GM12892 (cell line): ENCODE results near the gene NPAS2.

Experiments
- DNase-seq: peaks from one replicate; pipeline ENCODE4 v3.0.0; 2011; ENCODE audit not compliant: insufficient read length
- FAIRE-seq: peaks from 2 replicates; lab custom pipeline; 2011; peaks lifted over from hg19 to GRCh38; lab: Jason Lieb, UNC
- POLR2A ChIP-seq: IDR thresholded peaks from 2 replicates; pipeline ENCODE4 v1.6.1; 2011; ENCODE audit warnings: low read depth, low read length, control low read depth
- POLR2AphosphoS5 ChIP-seq: IDR thresholded peaks from 2 replicates; pipeline ENCODE4 v1.6.1; 2011; ENCODE audit warnings: low read depth, low read length, control low read depth
- TAF1 ChIP-seq: IDR thresholded peaks from 2 replicates; pipeline ENCODE4 v1.6.1; 2011; ENCODE audit warnings: low read depth, mild to moderate bottlenecking, control low read depth, low read length, borderline replicate concordance

The NPAS2 gene

GRCh38 chr2:101030866-101031554 lies 211.1 kb downstream of the NPAS2 start:
- FAIRE-seq = no peak
- DNase-seq = no peak
- TF ChIP-seq POLR2A = no peak
- TF ChIP-seq POLR2AphosphoS5 = no peak
- TF ChIP-seq TAF1 = no peak

GRCh38 chr2:101032084-101032776 lies 212.3 kb downstream of the NPAS2 start:
- no peak for FAIRE-seq
- TF ChIP-seq TAF1 = no peak
- TF ChIP-seq POLR2A = no peak
- no peak for TF ChIP-seq POLR2AphosphoS5
- no peak for DNase-seq

DNA sequence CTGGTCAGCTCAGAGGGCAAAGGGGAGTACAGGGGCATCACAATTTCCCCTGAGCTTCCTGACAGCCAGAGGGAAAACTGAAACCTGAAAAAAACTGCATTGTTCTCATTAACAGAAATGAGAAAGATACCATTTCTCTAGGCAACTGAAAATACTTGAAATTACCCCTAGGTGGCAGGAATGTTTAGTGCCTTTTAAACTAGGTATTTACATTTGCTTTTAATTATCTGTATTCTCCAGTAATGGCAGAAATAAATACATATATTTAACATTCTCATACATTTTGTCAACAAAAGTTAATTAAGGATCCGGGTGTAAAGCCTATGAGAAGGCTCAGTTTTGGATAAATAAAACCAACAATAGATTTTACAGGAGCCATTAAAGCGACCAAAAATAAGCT lies 216.6 kb downstream of the NPAS2 start:
- no peak for DNase-seq
- TF ChIP-seq POLR2A (no peak), TAF1 (no peak), POLR2AphosphoS5 (no peak)
- FAIRE-seq = no peak

DNA sequence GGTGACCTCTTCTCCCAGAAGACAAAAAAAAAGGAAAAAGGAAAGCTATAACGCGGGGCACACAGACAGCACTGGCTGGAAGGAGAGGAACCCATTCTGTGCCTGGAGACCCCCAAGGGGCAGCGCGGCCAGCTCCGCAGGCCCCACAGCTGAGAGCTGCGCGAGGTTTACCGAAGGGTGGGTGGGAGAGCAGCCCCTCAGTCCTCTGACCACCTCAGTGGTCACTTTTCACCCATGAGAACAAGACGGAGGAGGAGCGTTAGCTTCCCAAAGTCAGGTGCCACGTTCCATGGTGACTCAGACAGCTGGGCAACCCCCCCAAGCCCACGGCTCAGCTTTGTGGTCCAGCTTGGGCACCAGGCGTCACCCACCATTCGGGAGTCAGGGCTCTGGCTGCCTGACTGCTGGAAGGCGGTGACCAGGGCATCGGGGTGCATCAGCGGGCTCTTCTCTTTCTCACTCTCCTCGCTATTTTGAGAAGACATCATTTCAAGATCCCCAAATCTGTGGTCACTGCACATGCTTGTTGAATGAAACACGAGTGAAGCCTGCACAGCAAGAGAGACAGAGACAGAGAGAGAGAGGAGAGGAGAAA lies 217.3 kb downstream of the NPAS2 start:
- FAIRE-seq = no peak

GRCh38 chr2:101038455-101039255 lies 218.7 kb downstream of the NPAS2 start:
- FAIRE-seq (no peak), DNase-seq (no peak)
- TF ChIP-seq TAF1 (no peak), POLR2AphosphoS5 (no peak)

More for the DNA sequence above, 217.3 kb downstream of the NPAS2 start:
- no peak for DNase-seq
- TF ChIP-seq POLR2AphosphoS5 = no peak
- no peak for TF ChIP-seq POLR2A
- TF ChIP-seq TAF1 = no peak

DNA sequence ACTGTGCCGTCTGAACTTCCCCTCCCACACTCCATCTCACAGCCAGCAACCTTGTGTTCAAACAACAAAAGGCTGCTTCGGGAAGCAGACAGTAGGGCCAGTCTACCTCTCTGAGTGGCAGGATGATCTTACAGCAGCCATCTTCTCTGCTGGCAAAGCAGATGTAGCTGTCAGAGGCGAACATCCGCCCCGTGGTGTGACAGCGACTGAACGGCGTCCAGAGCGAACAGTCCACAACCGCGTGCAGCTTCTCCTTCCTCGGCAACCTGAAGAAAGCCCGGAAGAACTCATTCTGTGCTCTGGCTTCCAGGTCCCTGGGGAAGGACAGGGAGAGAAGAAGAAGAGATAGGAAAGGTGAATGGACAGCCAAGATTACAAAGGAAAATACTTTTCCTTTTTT lies 220.1 kb downstream of the NPAS2 start:
- TF ChIP-seq POLR2A = no peak
- no peak for TF ChIP-seq POLR2AphosphoS5
- TF ChIP-seq TAF1 = no peak
- DNase-seq = no peak
- no peak for FAIRE-seq

DNA sequence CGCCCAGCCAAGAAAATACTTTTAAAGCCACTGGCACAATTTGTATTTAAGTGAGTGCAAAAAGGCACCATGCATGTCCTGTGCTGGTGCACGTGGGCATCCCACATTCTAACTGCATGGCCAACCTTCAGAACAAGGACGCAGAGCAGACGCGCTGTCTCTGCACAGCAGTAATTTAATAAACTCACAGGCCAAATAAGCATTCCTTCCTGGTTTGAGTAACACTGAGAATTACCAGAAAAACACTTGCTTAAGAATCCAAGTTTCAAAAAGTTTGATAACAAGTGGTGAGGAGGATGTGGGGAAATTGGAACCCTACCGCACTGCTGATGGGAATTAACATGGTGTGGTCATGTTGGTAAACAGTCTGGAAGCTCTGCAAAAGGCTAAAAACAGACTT lies 220.8 kb downstream of the NPAS2 start:
- no peak for DNase-seq
- no peak for TF ChIP-seq POLR2A
- TF ChIP-seq POLR2AphosphoS5 = no peak
- TF ChIP-seq TAF1 = no peak
- FAIRE-seq = no peak

DNA sequence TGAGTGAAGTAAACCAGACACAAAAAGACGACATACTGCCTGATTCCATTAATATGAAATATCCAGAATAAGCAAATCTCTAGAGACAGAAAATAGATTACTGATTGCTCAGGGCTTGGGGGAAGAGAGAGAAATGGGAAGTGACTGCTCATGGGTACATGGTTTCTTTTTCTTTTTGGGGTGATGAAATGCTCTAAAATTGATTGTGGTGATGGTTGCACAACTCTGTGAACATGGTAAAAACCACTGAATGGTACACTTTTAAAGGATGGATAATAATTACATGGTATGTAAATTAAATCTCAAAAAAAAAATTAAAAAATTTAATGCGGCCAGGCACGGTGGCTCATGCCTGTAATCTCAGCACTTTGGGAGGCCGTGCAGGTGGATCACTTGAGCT lies 221.5 kb downstream of the NPAS2 start:
- DNase-seq = no peak
- no peak for TF ChIP-seq POLR2A
- no peak for FAIRE-seq

DNA sequence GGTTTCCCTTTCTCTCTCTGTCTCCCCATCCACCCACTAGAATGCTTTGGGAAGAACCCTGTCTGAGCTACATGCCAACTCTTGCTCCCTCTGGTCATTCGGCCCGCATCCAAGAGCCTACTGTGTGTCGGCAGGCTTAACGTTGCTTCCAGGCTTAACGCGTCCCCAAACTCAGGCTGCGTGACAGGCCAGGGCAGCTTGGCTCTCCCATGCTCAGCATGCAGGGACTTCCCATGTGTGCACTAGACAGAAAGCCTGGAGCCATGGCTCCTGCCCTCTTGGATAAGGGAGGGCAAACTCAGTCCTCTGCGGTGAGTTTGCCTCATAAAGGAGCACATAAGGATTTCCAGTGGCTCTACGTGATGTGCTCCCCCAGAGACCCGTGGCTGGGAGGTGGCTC lies 225.4 kb downstream of the NPAS2 start:
- no peak for TF ChIP-seq POLR2A
- TF ChIP-seq POLR2AphosphoS5 = no peak
- no peak for TF ChIP-seq TAF1
- DNase-seq (no peak), FAIRE-seq (no peak)
